Left forelimb (tissue), 1 donor: ENCODE data around the gene DNAAF5.
"Not testable (repeated sequence)": the region's sequence is repeated elsewhere in the genome, so short reads cannot be mapped to it uniquely, and the experiment has no call there.

Experiments
- DNase-seq: peaks from one replicate; pipeline ENCODE4 v3.0.0-alpha.2; 2018; ENCODE audit warnings: low spot score

Gene DNAAF5

DNA sequence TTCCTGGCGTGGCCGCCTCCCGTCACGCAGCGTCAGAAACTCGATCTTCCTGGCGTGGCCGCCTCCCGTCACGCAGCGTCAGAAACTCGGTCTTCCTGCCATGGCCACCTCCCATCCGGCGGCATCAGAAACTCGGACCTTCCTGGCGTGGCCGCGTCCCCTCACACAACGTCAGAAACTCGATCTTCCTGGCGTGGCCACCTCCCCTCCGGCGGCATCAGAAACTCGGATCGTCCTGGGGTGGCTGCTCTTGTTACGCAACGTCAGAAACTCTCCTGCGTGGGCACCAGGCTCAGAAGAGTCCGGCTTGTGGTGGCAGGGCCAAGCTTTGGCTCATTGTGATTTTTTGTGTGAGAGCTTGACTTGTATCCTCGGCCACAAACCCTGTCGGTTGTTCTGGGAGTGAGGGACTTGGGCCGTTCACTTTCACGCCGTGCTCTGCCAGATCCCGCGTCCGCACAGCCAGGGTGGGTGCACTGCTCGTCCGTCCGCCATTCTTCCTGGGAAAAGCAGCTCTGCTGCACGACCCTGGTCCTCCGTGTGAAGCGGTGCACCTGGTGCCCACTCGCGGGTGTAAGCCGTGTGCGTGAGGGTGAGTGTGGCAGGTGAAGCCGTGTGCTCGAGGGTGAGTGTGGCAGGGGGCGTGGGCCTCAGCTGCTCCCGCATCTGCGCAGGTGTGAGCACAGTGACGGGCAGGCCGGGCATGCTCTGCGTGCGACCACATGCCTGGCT is 56.4 kb downstream of the DNAAF5 start:
- no peak for DNase-seq

DNA sequence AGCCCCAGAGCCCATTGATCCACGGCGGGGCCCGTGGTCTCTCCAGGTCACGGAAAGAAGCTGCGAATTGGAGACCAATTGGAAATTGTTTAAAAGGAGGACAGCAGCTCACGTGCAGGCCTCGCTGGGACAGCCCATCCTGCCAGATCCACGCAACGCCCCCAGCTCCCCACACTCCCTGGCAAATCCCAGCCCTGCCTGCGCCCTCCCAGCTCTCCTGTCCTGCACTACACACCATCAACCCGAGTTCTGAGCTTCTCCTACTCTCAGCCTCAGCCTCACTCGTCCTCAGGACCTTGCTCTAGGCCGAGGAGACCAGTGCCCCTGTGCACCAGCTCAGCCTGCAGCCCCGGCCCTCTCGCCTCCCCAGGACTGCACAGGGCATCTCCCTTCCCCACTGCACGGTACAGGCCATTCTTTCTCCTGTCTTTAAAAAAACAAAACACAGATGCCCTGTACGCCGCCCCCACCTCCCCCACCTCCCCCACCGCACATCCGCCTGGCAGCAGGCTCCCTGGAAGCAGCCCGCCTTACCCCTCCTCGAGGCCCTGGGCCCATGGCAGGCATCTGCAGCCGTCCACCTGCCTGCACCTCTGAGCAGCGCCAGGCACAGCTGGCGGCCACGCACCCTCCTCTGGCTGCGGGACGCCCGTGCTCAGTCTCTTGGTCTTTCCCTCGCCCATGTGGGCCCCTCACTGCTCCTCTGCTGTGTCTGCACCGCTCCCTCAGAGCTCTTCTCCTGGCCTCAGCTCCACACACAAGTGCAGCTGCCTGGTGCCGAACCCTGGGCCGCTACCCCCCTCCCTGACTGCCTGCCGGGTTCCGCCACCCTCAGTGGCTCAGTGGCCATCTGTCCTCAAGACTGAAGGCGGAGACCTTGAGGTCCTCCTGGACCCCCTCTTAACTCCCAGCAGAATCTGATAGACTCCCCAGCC is 57.3 kb downstream of the DNAAF5 start:
- no peak for DNase-seq

DNA sequence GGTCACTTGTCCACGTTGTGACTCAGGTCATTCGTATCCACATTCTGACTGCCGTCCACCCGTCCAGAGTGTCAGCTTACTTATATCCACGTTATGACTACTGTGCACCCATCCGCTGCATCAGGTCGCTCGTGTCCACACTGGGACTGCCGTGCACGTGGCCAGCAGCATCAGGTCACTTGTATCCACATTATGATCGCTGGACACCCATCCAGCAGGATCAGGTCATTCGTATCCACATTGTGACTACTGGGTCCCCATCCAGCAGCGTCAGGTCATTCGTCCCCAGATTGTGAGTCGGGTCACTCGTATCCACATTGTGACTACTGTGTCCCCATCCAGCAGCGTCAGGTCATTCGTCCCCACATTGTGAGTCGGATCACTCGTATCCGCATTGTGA is 58.5 kb downstream of the DNAAF5 start:
- no peak for DNase-seq

DNA sequence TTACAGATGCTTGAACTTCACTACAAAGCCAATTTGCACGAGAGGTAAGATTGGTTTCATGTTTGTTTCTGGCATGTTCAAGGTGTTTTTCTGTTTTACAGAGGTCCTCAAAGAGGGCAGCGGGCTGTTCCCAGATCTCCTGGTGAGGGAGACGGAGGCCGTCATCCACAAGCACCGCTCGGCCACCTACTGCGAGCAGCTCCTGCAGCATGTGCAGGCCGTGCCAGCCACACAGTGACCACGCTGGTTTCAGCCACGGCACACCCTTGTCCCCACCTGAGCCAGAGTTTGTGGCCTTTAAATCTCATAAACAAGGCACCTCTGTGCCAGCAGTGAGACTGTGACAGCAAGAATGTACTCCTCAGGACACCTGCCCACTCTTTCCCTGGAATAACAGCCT is 58.9 kb downstream of the DNAAF5 start:
- DNase-seq, result peak; percentile 47

DNA sequence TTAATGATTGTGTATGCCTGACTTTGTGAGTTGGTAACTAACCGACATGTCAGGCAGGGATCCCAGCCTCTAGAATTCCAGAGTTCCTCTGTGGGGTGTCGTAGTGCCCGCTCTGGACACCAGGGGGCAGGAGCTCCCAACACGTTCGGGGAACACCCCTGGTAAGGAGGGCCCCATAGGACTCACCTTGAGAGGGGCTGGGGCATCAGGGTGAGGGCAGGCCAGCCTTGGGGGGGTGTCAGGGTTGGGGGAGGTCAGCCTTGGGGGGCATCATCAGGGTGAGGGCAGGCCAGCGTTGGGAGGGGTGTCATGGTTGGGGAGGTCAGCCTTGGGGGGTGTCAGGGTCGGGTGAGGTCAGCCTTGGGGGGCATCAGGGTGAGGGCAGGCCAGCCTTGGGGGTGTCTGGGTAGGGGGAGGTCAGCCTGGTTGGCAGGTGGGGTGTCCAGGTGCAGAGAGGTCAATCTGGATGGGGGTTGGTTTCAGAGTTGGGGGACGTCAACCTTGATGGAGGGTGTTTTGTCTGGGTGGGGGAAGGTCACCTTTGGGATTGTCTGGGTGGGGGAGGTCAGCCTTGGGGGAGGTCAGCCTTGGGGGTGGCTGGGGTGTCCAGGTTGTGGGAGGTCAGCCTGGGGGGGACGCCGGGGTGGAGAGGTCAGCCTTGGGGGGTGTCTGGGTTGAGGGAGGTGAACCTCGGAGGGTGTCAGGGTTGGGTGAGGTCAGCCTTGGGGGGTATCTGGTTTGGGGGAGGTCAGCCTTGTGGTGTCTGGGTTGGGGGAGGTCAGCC is 60.2 kb downstream of the DNAAF5 start:
- peak; percentile 73 for DNase-seq

DNA sequence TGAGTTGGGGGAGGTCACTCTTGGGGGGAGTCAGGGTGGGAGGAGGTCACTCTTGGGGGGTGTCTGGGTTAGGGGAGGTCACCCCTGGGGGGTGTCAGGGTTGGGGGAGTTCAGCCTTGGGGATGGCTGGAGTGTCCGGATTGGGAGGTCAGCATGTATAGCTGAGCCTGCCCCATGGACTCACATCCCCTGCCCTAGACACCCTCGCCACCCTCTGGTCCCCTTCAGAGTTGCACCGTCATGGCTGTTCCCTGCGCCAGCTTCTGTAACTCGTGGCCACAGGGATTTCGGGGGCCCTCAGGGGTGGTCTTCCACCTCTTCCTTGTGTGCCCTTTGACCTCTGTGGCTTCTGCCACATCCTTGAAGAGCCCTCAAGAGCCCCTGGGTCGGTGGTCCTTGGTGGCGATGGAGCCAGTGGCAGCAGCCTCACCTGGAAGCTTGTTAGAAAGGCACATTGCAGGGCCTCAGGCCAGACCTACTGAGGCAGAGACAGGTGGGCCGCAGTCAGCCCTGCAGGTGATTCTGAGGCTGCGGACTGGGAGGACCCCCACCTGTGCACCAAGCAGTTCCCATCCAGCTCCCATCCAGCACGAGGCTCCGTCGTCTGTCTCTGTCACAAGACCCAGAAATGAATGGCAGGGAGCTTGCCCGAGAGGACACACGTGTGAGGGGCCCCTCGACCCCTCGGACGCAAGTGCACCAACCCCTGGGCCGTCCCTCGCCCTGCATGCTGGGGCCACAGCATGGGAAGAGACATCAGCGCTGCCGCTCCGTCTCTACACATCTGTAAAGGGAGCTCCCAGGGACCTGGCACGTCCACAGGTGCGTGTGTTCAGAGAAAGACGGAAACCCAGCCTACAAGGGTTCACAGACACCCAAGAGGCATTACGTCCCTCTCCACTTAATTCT is 61.1 kb downstream of the DNAAF5 start:
- DNase-seq, result no peak

DNA sequence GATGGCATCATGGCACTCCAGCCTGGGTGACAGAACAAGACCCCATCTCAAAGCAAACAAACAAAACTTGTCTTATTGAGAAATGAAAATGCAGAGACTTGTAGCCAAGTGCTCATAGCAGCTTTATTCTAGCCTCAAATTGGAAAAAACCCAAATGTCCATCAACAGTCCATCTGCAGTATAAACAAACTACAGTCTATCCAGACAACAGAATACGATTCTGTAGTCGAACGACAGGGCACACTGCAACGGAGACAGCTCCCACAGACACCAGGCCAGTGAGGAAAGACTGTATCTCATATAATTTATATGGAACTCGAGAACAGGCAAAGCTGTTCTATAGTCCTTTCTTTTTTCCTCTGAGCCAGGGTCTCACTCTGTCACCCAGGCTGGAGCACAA is 65.0 kb downstream of the DNAAF5 start:
- DNase-seq, result no peak

DNA sequence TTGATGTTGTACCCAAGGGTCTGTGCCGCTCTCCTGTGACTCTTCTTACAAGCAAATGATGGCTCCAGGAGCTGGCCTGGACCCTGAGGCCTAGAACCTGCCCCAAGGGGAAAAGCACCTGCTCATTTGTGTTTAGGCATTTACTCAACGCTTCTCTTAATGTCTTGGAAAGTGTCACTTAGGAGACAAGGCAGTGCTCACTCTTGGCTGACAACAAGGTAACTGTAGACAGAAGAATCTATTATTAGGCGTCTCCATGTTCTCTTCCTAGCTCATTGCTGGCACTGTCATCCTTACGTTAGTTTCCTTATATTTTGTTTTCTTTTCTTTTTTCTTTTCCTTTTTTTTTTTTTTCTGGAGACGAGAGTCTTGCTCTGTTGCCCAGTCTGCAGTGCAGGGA is 67.7 kb downstream of the DNAAF5 start:
- DNase-seq, result no peak

DNA sequence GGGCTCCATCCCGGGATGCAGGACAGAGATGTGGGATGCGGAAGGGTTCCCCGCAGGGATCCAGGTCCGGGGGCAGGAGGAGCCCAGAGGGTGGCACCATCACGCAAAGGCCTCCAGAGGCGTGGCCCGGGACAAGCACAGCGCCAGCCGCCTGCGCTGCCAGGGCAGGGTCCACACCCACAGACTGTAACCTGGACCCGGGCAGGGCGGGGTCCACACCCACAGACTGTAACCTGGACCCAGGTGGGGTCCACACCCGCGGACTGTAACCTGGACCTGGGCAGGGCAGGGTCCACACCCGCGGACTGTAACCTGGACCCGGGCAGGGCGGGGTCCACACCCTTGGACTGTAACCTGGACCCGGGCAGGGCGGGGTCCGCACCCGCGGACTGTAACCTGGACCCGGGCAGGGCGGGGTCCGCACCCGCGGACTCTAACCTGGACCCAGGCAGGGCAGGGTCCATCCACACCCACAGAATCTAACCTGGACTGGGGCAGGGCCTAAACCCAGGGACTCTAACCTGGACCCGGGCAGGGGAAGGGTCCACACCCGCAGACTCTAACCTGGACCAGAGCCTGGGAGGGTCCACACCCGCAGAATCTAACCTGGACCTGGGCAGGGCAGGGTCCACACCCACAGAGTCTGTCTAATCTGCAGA is 68.3 kb downstream of the DNAAF5 start:
- DNase-seq, result no peak

DNA sequence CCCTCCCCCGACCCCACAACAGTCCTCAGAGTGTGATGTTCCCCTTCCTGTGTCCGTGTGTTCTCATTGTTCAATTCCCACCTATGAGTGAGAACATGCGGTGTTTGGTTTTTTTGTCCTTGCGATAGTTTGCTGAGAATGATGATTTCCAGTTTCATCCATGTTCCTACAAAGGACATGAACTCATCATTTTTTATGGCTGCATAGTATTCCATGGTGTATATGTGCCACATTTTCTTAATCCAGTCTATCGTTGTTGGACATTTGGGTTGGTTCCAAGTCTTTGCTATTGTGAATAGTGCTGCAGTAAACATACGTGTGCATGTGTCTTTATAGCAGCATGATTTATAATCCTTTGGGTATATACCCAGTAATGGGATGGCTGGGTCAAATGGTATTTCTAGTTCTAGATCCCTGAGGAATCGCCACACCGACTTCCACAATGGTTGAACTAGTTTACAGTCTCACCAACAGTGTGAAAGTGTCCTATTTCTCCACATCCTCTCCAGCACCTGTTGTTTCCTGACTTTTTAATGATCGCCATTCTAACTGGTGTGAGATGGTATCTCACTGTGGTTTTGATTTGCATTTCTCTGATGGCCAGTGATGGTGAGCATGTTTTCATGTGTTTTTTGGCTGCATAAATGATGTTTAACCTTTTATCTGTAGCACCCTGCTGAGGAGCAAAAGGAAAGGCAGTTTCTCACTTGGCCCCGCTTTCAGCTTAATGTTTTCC is 70.1 kb downstream of the DNAAF5 start:
- DNase-seq, result not testable (repeated sequence)

DNA sequence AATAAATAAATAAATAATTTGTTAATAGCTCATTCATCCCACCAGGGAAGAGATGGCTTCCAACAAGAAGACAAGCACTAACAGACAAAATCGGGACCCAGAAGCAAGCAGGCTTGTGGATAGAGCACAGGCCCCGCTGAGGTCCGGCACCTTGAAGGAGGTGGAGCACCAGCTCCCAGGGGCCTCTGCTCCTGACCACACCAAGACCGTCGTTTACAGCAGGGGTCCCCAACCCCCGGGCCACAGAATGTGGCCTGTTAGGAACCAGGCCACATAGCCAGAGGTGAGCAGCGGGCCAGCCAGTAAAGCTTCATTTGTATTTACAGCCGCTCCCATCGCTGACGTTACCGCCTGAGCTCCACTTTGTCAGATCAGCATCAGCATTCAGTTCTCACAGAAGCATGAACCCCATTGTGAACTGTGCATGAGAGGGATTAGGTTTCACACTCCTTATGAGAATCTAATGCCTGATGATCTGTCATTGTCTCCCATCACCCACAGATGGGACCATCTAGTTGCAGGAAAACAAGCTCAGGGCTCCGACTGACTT is 72.5 kb downstream of the DNAAF5 start:
- no peak for DNase-seq

DNA sequence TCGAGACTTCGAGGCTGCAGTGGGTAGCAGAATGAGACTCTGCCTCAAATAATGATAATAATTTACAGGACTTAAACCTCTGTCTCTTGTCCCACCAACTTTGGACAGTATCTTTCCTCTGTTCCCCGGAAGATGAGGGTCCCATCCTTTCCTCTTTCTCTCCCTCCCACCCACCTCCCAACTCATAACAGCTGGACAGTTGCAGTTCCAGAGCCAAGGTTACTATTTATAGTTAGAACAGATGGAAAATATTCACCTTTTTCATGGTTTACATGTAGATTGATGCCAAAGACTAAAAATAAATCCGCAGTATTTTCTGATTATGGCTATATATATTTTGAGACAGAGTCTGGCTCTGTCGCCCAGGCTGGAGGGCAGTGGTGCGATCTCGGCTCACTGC is 74.2 kb downstream of the DNAAF5 start:
- no peak for DNase-seq

DNA sequence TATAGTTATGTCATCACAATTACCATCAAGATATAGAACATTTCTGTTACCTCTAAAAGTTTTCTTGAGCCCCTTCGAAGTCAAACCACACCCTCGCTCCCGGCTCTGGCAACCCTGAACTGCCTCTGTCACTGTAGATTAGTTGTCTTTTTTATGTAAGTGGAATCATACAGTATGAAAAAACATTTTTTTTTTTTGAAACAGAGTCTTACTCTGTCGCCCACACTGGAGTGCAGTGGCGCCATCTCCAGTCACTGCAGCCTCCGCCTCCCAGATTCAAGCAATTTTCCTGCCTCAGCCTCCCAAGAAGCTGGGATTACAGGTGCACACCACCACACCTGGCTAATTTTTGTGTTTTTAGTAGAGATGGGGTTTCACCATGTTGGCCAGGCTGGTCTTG is 74.9 kb downstream of the DNAAF5 start:
- not testable (repeated sequence) for DNase-seq

DNA sequence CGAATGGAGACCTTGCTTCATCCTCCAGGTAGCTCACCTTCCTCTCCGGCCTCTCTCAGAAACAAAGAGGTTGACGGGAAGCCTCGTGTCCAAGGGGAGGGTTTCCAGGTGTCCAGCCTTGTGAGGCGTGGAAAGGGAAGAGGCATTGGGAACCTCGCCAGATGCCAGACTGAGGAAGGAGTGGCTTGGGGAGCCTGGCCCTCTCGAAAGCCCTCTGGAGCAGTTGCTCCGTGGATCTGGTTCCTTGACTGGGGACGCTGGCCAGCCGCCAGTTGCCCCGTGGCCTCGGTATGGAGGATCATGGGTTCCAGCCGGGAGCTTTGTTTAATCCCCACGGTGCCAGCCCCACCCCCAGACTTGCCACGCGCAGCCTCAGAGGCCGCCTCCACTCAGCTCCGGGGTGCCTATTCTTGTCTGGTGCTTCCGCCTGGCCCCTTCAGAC is 75.5 kb downstream of the DNAAF5 start:
- DNase-seq, result no peak

DNA sequence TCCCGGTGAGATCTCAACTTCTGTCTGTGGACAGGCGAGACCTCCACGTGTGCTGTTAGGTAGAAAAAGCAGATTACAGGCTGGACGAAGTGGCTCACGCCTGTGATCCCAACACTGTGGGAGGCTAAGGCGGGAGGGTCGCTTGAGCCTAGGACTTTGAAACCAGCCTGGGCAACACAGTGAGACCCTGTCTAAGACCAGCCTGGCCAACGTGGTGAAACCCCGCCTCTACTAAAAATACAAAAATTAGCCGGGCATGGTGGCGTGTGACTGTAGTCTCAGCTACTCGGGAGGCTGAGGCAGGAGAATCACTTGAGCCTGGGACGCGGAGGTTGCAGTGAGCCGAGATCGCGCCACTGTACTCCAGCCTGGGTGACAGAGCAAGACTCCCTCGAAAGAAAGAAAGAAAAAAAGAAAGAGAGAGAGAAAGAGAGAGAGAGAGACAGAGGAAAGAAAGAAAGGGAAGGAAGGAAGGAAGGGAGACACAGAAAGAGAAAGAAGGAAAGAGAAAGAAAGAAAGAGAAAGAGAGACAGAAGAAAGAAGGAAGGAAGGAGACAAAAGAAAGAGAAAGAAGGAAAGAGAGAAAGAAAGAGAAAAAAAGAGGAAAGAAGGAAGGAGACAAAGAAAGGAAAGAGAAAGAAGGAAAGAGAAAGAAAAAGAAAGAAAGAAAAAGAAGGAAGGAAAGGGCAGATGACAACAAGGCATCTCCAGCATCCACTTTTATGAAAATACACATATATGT is 76.2 kb downstream of the DNAAF5 start:
- DNase-seq, result no peak

DNA sequence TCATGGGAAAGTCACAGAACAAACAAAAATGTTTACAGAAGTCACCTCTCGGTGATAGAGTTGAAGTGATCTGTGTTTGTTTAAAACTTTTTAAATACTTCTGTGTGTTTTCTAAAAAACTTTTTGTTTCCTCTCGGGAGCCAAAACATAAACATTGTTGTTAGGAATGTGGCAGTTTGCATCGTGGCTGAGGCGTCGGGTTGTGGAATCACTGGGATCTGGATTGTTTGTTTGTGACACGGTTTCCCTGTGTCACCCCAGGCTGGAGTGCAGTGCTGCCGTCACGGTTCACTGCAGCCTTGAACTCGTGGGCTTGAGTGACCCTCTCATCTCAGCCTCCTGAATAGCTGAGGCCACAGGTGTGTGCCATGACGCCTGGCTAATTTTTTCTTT is 76.7 kb downstream of the DNAAF5 start:
- no peak for DNase-seq

DNA sequence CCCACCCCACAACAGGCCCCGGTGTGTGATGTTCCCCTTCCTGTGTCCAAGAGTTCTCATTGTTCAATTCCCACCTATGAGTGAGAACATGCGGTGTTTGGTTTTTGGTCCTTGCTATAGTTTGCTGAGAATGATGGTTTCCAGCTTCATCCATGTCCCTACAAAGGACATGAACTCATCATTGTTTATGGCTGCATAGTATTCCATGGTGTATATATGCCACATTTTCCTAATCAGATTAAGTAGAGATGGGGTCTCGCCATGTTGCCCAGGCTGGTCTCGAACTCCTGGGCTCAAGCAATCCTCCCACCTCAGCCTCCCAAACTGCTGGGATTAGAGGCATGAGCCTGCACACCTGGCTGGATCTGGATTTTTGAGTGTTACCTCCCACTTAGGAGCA is 77.3 kb downstream of the DNAAF5 start:
- DNase-seq, result not testable (repeated sequence)

DNA sequence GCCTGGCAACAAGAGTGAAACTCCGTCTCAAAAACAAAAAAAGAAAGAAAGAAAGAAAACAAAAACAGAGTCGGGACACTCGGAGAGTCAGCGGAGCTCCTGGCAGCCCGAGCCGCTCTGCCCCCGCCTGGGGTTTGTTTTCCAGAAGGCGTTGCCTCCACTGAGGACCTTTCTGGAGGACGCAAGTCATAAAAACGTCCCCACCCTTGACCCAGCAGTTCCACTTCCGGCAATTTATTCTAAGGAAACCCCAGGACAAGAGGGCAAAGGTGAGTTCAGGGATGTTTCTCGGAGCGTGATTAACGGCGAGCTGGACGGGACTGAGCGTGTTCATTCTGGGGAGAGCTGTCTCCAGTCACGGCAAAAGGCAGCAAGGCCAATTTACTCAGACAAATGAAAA is 78.8 kb downstream of the DNAAF5 start:
- DNase-seq, result no peak
